Small intestine (tissue), 7 donors: ENCODE results near the gene GNA15. TPM values are rescaled to one million over a fixed set of nuclear protein-coding genes. Genes with fewer than 3 reads are reported as not detected.
A peak's percentile ranks its signal among the peaks of the same experiment; 100 is the strongest.

ENCODE experiments used
- DNase-seq, 2 donors: peaks; one replicate each; pipeline versions ENCODE4 v3.0.0 to v3.0.0-alpha.2; 2013
- FAIRE-seq: peaks from 2 replicates; lab custom pipeline; 2012; peaks lifted over from hg19 to GRCh38; lab: Jason Lieb, UNC
- H3K27ac ChIP-seq, 3 donors: one replicate each; pipeline ENCODE4 v1.5.1; 2013; ENCODE audit warnings: low read length in 2 of 3, mild to moderate bottlenecking in 2 of 3, control low read depth in 1 of 3, inconsistent platforms in 1 of 3, low read depth in 1 of 3, moderate library complexity in 1 of 3
- H3K27me3 ChIP-seq, 3 donors: one replicate each; pipeline ENCODE4 v1.6.1; 2013; ENCODE audit warnings: low read length in 3 of 3, inconsistent platforms in 1 of 3; ENCODE audit not compliant: control insufficient read depth in 3 of 3, insufficient read depth in 3 of 3
- H3K36me3 ChIP-seq, 3 donors: one replicate each; pipeline ENCODE4 v1.6.1; 2013; ENCODE audit warnings: low read length in 3 of 3, inconsistent platforms in 1 of 3, low read depth in 1 of 3, mild to moderate bottlenecking in 1 of 3, moderate library complexity in 1 of 3; ENCODE audit not compliant: control insufficient read depth in 3 of 3, insufficient read depth in 2 of 3
- H3K4me1 ChIP-seq, 3 donors: one replicate each; pipeline ENCODE4 v1.6.1; 2013; ENCODE audit warnings: low read length in 2 of 3, inconsistent platforms in 1 of 3, low read depth in 1 of 3, mild to moderate bottlenecking in 1 of 3, moderate library complexity in 1 of 3; ENCODE audit not compliant: control insufficient read depth in 3 of 3, insufficient read depth in 2 of 3
- H3K4me3 ChIP-seq, 3 donors: one replicate each; pipeline ENCODE4 v1.5.1; 2013; ENCODE audit warnings: low read length in 3 of 3, control low read depth in 1 of 3, inconsistent platforms in 1 of 3, low read depth in 1 of 3, mild to moderate bottlenecking in 1 of 3, moderate library complexity in 1 of 3
- H3K9me3 ChIP-seq, 2 donors: one replicate each; pipeline ENCODE4 v1.6.1; 2013; ENCODE audit warnings: low read depth in 1 of 2, low read length in 1 of 2; ENCODE audit not compliant: control insufficient read depth in 2 of 2, insufficient read depth in 1 of 2
- WGBS, 3 donors: extraction: QIAGEN DNeasy Blood & Tissue Kit; methylation state at CpG; one replicate each; pipeline ENCODE4 v1.1.7; 2013; 5-methylcytosine and 5-hydroxymethylcytosine counted together
- polyA plus RNA-seq, 4 donors: library from polyadenylated mRNA; stranded (reverse) in 3 of 4; unstranded in 1 of 4; fragments of 200-250 nt in 3 of 4; fragments of 120-200 nt in 1 of 4; gene quantifications; one replicate each; pipeline versions ENCODE4 v1.2.1 to v1.2.3, GENCODE V29; 2013
- donor health status: healthy with polysubstance abuse.
- donor health status: control.
- donor health status: control.
- donor health status: Bipolar disorder and iron deficiency.
- donor health status: healthy.

Gene GNA15
- polyA plus RNA-seq, 4 donors, result 0.67 to 2.1 (median 1.7) TPM

DNA sequence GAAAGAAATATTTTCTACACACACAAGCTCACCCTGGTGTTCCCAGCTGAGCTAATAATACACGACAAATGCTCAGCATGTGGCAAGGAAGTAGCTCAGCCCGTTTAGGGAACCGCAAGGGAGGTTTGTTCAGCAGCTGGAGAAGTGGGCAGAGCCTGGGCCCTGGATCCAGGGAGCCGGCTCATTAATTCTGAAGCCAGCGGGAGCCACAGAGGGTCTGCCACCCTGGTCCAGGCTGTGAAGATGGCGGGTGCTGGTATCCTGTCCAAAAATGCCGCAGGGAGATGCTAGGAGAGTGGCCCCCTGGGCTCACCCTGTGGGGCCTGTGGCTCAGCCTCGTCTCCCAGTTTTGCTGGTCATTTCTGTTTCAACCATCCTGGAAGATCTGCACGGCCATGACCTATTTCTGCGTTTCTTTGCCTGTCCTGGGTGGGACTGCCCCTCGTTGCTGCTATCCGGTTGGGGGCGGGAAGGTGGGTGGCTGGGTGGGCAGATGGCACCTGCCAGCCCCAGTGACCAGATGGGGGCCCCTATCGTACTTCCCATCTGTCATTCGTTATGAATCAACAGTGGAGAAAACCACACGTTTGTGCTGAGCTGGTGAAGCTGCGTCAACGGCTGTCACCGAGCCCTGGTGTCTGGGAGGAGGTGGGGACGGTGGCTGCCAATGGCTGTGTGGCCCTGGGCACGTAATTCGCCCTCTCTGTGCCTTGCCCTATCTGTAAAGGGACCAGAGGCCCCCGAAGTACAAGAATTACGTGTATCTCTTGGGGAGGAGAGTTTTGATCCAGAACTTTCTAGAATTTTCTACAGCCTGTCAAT lies 2.7 kb upstream of the GNA15 start:
- WGBS, 3 donors, result 46 to 49% (median 47%) methylated on average over 24 of the region's 24 CpGs
- Histone ChIP-seq H3K36me3 (no peaks in the 10 kb centered on the region), H3K27me3 (no peaks in the 10 kb centered on the region), H3K4me3 (no peak overlapping the region), H3K4me1 (no peaks in the 10 kb centered on the region), H3K27ac (peak overlapping the region in 2 of 3 donors; percentile 32 to 76), H3K9me3 (no peaks in the 10 kb centered on the region)
- no peak for DNase-seq
- FAIRE-seq, result no peak

DNA sequence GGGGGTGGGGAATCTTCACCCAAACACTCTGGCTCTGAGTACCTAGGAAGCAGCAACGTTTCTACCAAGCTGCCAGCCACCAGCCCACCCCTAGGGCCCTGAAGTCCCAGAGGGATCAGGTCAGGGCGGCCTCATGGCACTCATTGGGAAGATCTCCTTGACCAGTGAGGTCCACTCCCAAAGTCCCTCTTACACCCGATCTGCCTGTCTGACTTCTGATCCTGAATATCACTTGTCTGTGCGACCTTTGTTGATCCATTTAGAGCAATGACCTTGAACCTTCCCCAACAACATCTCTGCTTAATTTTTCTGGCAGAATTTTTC lies 2.1 kb upstream of the GNA15 start:
- FAIRE-seq, result no peak
- H3K4me3 ChIP-seq, result no peak overlapping the region
- no peak for DNase-seq
- H3K36me3 ChIP-seq, result no peaks in the 10 kb centered on the region
- no peaks in the 10 kb centered on the region for H3K4me1 ChIP-seq
- WGBS, 3 donors, result 45 to 64% (median 52%) methylated on average over 4 of the region's 4 CpGs
- H3K27ac ChIP-seq, result peak overlapping the region in 1 of 3 donors; percentile 45
- H3K27me3 ChIP-seq, result no peaks in the 10 kb centered on the region
- H3K9me3 ChIP-seq, result no peaks in the 10 kb centered on the region

DNA sequence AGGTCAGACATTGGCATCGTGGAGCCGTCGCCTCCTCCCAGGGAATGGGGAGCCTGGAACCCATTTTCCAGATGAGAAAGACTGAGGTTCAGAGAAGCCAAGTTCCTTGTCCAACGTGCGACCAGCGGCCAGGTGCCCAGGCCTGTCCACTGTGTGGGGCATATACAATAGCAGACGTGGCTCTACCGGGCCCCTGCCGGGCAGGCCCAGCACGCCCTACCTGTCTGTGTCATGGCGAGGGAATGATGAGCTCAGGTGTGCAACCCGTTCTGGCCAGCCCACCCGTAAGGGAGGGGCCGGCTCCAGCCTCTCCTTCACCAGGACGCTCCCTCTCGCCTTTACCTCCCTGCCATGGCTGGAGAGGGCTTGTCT lies 837 bp downstream of the GNA15 start:
- WGBS, 3 donors, result 60 to 78% (median 77%) methylated on average over 16 of the region's 16 CpGs
- FAIRE-seq, result no peak
- H3K9me3 ChIP-seq, result no peaks in the 10 kb centered on the region
- no peaks in the 10 kb centered on the region for H3K4me1 ChIP-seq
- H3K27me3 ChIP-seq, result no peaks in the 10 kb centered on the region
- no peak for DNase-seq
- no peak overlapping the region for H3K27ac ChIP-seq
- H3K4me3 ChIP-seq, result no peak overlapping the region
- H3K36me3 ChIP-seq, result no peaks in the 10 kb centered on the region

DNA sequence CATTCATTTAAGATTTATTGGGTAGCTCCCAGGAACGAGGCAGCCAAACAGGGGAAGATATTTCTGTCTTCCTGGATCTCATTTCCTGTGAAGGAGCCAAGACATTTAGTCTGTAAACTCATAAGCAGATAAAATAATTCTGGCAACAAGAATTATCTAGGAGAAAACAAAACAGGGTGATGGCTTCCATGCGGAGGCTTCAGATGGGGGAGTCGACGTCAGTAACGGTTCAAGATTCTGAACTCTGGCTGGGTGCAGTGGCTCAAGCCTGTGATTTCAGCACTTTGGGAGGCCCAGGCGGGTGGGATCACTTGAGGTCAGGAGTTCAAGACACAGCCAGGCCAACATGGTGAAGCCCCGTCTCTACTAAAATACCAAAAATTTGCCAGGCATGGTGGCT lies 1.3 kb downstream of the GNA15 start:
- Histone ChIP-seq H3K36me3 (no peaks in the 10 kb centered on the region), H3K9me3 (no peaks in the 10 kb centered on the region), H3K4me3 (no peak overlapping the region), H3K27me3 (no peaks in the 10 kb centered on the region), H3K27ac (no peak overlapping the region), H3K4me1 (peaks cover 0 to 2% (median 0%) of the 10 kb centered on the region in 3 donors)
- FAIRE-seq (no peak), DNase-seq (no peak)
- WGBS, 3 donors, result 41 to 65% (median 59%) methylated on average over 7 of the region's 7 CpGs

DNA sequence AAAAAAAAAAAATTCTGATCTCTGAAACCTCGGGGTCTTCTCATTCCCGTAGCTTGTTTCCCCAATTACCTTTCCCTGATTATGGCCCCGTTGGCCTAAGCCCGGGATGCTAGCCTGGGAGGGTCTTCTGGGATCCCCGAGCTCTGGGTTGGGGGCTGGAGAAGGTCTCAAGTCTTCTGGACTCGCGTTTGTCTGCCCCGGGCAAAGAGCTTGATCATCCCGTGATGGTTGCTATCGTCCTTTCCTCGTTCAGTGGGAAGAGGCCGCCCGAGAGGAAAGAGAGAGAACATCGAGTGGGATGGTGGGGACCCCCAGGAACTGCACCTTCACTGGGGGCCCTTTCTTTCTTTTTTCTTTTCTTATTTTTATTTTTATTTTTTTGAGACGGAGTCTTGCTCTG lies 2.4 kb downstream of the GNA15 start:
- Histone ChIP-seq H3K4me3 (no peak overlapping the region), H3K27ac (no peak overlapping the region), H3K9me3 (no peaks in the 10 kb centered on the region), H3K27me3 (no peaks in the 10 kb centered on the region), H3K4me1 (peaks cover 0 to 6% (median 0%) of the 10 kb centered on the region in 3 donors), H3K36me3 (no peaks in the 10 kb centered on the region)
- 73 to 79% (median 79%) methylated on average over 15 of the region's 15 CpGs for WGBS, 3 donors
- FAIRE-seq (no peak), DNase-seq (no peak)

DNA sequence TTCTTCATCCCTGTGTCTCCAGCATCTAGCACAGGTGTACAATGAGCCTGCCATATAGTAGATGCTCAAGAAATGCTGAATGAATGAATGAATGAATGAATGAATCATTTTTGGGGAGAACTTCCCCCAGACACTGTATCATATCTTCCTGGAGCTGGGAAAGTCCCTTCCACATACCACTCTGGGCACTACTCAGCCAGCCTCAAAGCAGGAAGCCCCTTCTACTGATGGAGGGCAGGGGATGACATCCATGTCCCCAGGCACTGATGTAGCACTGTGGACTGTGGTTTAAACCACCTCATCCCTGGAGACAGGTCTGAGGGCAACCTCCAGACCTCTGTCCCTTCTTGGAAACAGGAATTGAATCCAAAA lies 4.8 kb downstream of the GNA15 start:
- FAIRE-seq (no peak), DNase-seq (no peak)
- H3K4me1 ChIP-seq, result peaks cover 0 to 6% (median 0%) of the 10 kb centered on the region in 3 donors
- no peaks in the 10 kb centered on the region for H3K27me3 ChIP-seq
- H3K9me3 ChIP-seq, result no peaks in the 10 kb centered on the region
- no peak overlapping the region for H3K27ac ChIP-seq
- no peak overlapping the region for H3K4me3 ChIP-seq
- H3K36me3 ChIP-seq, result no peaks in the 10 kb centered on the region

DNA sequence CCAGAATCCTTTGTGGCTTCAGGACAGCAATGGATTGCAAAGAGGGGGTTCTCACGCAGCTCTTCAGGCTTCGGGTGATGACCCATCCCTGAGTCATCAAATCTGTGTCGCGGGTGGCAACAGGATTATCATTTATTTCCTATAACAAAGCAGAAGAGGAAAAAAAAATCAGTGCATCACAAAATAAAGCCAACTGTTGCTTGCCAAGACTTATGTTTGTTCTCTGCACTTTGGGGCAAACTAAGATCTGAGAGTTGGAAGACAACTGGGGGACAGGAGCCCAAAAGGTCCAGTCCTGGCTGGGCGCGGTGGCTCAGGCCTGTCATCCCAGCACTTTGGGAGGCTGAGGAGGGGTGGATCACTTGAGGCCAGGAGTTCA lies 6.4 kb downstream of the GNA15 start:
- no peak overlapping the region for H3K4me3 ChIP-seq
- DNase-seq, result no peak
- no peaks in the 10 kb centered on the region for H3K27me3 ChIP-seq
- H3K36me3 ChIP-seq, result no peaks in the 10 kb centered on the region
- WGBS, 3 donors, result 36 to 38% (median 38%) methylated on average over 6 of the region's 6 CpGs
- H3K9me3 ChIP-seq, result no peaks in the 10 kb centered on the region
- H3K4me1 ChIP-seq, result peaks cover 0 to 6% (median 0%) of the 10 kb centered on the region in 3 donors
- no peak for FAIRE-seq
- peak overlapping the region in 1 of 3 donors; percentile 61 for H3K27ac ChIP-seq

DNA sequence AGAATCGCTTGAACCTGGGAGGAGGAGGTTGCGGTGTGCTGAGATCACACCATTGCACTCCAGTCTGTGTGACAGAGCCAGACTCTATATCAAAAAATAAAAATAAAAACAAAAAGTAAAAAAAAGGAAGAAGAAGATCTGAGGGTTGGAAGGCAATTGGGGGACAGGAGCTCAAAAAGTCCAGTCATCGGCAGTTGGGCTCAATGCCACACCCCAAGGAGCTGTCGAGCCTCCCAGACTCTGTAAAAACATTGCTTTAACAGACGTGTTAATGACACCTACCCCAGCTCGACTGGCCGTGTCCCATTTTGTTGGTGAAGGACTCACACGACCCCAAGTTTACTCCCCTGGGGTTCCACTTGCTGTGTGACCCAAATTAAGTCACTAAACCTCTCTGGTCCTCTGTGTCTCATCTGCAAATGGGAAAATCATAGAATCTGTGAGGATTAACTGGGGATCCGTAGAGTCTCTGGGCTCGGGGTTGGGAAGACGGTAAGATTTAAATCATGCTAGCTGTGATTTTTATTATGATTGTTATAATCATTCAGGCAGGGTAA lies 7.0 kb downstream of the GNA15 start:
- no peaks in the 10 kb centered on the region for H3K36me3 ChIP-seq
- H3K9me3 ChIP-seq, result no peaks in the 10 kb centered on the region
- no peaks in the 10 kb centered on the region for H3K27me3 ChIP-seq
- DNase-seq (no peak), FAIRE-seq (no peak)
- WGBS, 3 donors, result 56 to 70% (median 68%) methylated on average over 11 of the region's 11 CpGs
- peak overlapping the region in 1 of 3 donors; percentile 61 for H3K27ac ChIP-seq
- H3K4me3 ChIP-seq, result no peak overlapping the region
- H3K4me1 ChIP-seq, result peaks cover 0 to 6% (median 0%) of the 10 kb centered on the region in 3 donors
